Lower lobe of right lung (tissue), 2 donors: ENCODE results near the gene ENOX1. TPM values are rescaled to one million over a fixed set of nuclear protein-coding genes. Genes with fewer than 3 reads are reported as not detected.

Experiments used
- ATAC-seq, 2 donors: fragments of 200-7000 bp; cut with Tn5 transposase; one replicate each; pipeline ENCODE4 v1.9.1; 2020 to 2022; ENCODE audit warnings: mild to moderate bottlenecking in 2 of 2, moderate library complexity in 2 of 2
- DNase-seq: peaks from one replicate; pipeline ENCODE4 v3.0.0-alpha.2; 2020
- H3K27ac ChIP-seq: fragments of 200-600 bp; one replicate; pipeline ENCODE4 v1.8.0; 2022
- H3K27me3 ChIP-seq: fragments of 200-600 bp; one replicate; pipeline ENCODE4 v1.8.0; 2022; ENCODE audit warnings: low read depth
- H3K36me3 ChIP-seq: fragments of 200-600 bp; one replicate; pipeline ENCODE4 v1.8.0; 2022; ENCODE audit warnings: mild to moderate bottlenecking
- H3K4me1 ChIP-seq: fragments of 200-600 bp; one replicate; pipeline ENCODE4 v1.8.0; 2022
- H3K4me3 ChIP-seq: fragments of 200-600 bp; one replicate; pipeline ENCODE4 v1.8.0; 2022; ENCODE audit warnings: mild to moderate bottlenecking
- H3K9me3 ChIP-seq: fragments of 200-600 bp; one replicate; pipeline ENCODE4 v1.8.0; 2022
- intact Hi-C: fragments of 100-400 bp; cut with DNase I; formaldehyde crosslinking; loops from one replicate; pipeline ENCODE4 v1.11.0; 2022
- total RNA-seq: library from RNA; stranded (reverse); fragmentation: NEBNext Ultra II Directional; extraction: Animal tissue kit (Norgen Biotek cat#: 25700); gene quantifications from one replicate; pipeline ENCODE4 v1.2.1, GENCODE V29; 2021
- TF ChIP-seq, protein P1 (sequence below): fragments of 200-600 bp; IDR thresholded peaks from one replicate; pipeline ENCODE4 v1.8.0; 2022; ENCODE audit warnings: antibody characterized with exemption, mild to moderate bottlenecking
- donor health status: DM: no; HTN: yes; CAD: no; lungs with severe emphysema.

The ENOX1 gene
- total RNA-seq, 1 donor from 2014 or later = 2.0 TPM

DNA sequence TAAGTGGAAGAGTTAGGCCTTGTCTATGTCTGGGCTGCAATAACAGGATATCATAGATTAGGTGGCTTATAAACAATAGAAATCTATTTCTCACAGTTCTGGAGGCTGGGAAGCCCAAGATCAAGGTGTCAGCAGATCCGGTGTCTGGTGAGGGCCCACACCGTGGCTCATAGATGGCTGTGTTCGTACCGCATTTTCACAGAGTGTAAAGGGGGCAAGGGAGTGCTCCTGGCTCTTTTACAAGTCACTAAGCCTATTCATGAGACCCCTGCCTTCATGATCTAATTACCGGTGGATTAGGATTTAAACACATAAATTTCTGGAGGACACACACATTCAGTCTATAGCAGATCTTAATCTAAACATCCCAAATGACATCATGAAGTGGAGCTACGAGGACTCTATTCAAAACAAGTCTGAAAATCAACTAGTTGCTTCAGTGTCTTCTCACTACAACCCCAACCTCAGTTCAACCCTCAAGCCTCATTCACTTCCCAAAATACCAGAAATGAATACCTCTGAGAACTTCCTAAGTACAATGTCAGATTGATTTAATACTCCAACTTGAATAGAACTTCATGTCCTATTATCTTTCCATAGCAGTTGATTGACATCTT lies 23.5 kb downstream of the ENOX1 start:
- TF ChIP-seq, protein P1, sequence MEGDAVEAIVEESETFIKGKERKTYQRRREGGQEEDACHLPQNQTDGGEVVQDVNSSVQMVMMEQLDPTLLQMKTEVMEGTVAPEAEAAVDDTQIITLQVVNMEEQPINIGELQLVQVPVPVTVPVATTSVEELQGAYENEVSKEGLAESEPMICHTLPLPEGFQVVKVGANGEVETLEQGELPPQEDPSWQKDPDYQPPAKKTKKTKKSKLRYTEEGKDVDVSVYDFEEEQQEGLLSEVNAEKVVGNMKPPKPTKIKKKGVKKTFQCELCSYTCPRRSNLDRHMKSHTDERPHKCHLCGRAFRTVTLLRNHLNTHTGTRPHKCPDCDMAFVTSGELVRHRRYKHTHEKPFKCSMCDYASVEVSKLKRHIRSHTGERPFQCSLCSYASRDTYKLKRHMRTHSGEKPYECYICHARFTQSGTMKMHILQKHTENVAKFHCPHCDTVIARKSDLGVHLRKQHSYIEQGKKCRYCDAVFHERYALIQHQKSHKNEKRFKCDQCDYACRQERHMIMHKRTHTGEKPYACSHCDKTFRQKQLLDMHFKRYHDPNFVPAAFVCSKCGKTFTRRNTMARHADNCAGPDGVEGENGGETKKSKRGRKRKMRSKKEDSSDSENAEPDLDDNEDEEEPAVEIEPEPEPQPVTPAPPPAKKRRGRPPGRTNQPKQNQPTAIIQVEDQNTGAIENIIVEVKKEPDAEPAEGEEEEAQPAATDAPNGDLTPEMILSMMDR = no peak
- intact Hi-C loops = no loop called here

DNA sequence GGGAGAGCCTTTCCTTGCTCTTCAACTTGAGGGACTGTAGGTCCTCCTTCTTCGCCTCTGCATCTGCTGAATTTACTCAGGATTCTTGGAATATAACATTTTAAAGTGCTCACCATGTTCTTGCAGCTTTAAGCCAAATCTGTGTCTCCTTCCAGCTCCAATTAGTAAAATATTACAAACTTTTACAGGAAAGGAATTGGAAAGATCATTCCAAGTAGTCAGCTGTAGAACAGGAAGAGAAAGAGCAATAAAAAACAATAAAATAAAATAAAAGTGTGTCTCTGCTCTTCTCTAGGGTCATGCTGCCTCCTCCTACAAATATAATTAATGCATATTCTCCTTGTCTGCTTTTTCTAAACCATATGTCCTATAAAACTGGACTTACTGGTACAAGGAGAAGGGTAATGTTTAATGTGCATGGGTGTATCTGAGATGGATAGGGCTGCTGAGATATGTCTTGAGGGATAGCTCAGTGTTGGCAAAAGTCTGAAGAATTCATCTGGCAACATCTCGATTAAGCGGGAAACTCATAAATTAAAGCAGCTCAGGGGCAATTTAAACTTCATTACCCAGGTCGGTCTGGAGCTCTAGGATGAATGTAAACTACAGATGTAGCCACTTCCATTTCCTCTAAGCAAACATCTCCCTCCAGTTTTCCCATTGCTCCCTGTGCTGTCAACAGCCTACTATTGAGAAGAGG lies 25.0 kb downstream of the ENOX1 start:
- Histone ChIP-seq H3K27ac (no peak overlapping the region), H3K9me3 (no peaks in the 10 kb centered on the region), H3K36me3 (no peaks in the 10 kb centered on the region), H3K4me3 (no peak overlapping the region), H3K27me3 (no peaks in the 10 kb centered on the region), H3K4me1 (no peaks in the 10 kb centered on the region)
- TF ChIP-seq, protein P1 = no peak
- intact Hi-C loops = no loop called here
- no peak for ATAC-seq
- no peak for DNase-seq

More for the DNA sequence above, 23.5 kb downstream of the ENOX1 start:
- H3K4me3 ChIP-seq = no peak overlapping the region
- H3K9me3 ChIP-seq = no peaks in the 10 kb centered on the region
- H3K27ac ChIP-seq = no peak overlapping the region
- DNase-seq = no peak
- H3K4me1 ChIP-seq = peaks cover 6% of the 10 kb centered on the region
- ATAC-seq = no peak
- no peaks in the 10 kb centered on the region for H3K36me3 ChIP-seq
- H3K27me3 ChIP-seq = no peaks in the 10 kb centered on the region

DNA sequence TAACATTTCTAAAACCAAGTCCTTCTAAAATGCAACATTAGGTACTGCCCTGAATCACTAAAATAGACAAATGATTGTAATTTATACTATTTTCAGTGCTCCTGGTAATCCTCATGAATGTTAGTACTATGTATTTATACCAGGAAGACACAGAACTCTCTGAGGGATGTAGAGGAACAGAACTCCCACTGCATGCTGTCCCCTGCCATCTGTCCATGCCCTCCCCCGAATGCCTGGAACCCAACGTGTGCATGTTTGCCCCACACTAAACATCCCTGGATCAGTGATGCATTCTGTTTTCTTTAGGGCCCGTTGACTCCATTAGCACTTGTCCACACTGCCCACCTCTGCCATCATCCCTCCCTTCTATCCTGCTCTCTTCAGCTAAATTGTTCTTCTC lies 26.5 kb downstream of the ENOX1 start:
- Histone ChIP-seq H3K27me3 (no peaks in the 10 kb centered on the region), H3K4me1 (no peaks in the 10 kb centered on the region), H3K9me3 (no peaks in the 10 kb centered on the region), H3K36me3 (no peaks in the 10 kb centered on the region), H3K4me3 (no peak overlapping the region), H3K27ac (no peak overlapping the region)
- DNase-seq = no peak
- TF ChIP-seq, protein P1 = no peak
- no peak for ATAC-seq
- intact Hi-C loops = no loop called here

DNA sequence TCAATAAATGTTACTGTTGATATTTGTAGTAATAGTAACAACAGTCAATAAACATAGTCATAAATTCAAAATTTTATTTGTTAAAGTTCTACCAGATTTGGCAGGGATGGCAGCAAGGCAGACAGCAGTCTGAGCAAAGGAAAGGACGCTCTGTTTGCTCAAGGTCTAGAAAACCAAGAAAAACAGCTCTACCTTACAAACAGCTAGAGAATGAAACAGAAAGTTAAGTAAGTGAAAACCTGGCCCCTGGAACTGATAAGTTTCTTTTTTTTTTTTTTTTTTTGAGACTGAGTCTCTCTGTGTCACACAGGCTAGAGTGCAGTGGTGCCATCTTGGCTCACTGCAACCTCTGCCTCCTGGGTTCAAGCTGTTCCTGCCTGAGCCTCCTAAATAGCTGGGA lies 27.9 kb downstream of the ENOX1 start:
- DNase-seq = no peak
- intact Hi-C loops = no loop called here
- Histone ChIP-seq H3K9me3 (no peaks in the 10 kb centered on the region), H3K27me3 (no peaks in the 10 kb centered on the region), H3K4me3 (no peak overlapping the region), H3K4me1 (no peaks in the 10 kb centered on the region), H3K36me3 (no peaks in the 10 kb centered on the region), H3K27ac (no peak overlapping the region)
- no peak for ATAC-seq
- TF ChIP-seq, protein P1 = no peak

DNA sequence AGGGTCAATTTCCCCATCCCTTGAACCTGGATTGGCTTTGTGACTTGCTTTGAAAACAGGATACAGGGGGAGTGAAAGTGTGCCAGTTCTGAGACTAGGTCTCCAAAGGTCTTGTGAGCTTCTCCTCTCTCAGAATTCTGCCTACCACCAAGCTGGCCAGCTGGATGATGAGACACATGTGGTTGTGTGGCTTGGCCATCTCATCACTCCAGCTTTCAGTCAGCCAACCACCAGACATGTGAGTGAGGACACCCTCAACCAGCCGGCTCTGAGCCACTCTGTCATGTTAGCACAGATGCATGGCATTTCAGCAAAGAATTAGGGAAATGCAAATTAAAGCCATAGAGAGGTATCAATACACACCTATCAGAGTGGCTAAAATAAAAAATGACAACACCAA lies 29.5 kb downstream of the ENOX1 start:
- no peak for DNase-seq
- TF ChIP-seq, protein P1 = no peak
- H3K36me3 ChIP-seq = no peaks in the 10 kb centered on the region
- intact Hi-C loops = no loop called here
- H3K9me3 ChIP-seq = no peaks in the 10 kb centered on the region
- no peaks in the 10 kb centered on the region for H3K4me1 ChIP-seq
- no peaks in the 10 kb centered on the region for H3K27me3 ChIP-seq
- no peak overlapping the region for H3K27ac ChIP-seq
- no peak overlapping the region for H3K4me3 ChIP-seq
- no peak for ATAC-seq
